DND-41 (cell line): ENCODE data around the gene CRACR2B.

Experiments
- ATAC-seq: fragments of 200-7000 bp; cut with Tn5 transposase; 3 replicates; pipeline ENCODE4 v1.9.1; 2021; ENCODE audit warnings: low read depth; ENCODE audit not compliant: insufficient read depth
- DNase-seq: peaks from one replicate; pipeline ENCODE4 v3.0.0-alpha.2; 2020
- H2AFZ ChIP-seq: 2 replicates; pipeline ENCODE4 v1.6.0; 2012; ENCODE audit warnings: low read depth, low read length
- H3K27ac ChIP-seq: 2 replicates; pipeline ENCODE4 v1.5.1; 2012; ENCODE audit warnings: low read length, inconsistent platforms
- H3K27me3 ChIP-seq: fragments of 200-600 bp; sonication (generic); 2 replicates; pipeline ENCODE4 v1.6.0; 2012; ENCODE audit warnings: low read length, mild to moderate bottlenecking, inconsistent platforms; ENCODE audit not compliant: insufficient read depth, poor library complexity
- H3K36me3 ChIP-seq: 2 replicates; pipeline ENCODE4 v1.5.1; 2012; ENCODE audit warnings: low read length, inconsistent platforms; ENCODE audit not compliant: insufficient read depth
- H3K4me1 ChIP-seq: 2 replicates; pipeline ENCODE4 v1.5.1; 2012; ENCODE audit warnings: mild to moderate bottlenecking, low read length; ENCODE audit not compliant: insufficient read depth
- H3K4me2 ChIP-seq: 2 replicates; pipeline ENCODE4 v1.6.0; 2012; ENCODE audit warnings: mild to moderate bottlenecking, moderate library complexity, low read length, inconsistent platforms; ENCODE audit not compliant: insufficient read depth
- H3K4me3 ChIP-seq, 2 experiments: fragments of 200-600 bp in 1 of 2; shearing (Covaris generic) in 1 of 2; 2 replicates each; pipeline ENCODE4 v1.5.1; 2012 to 2016; ENCODE audit warnings: inconsistent platforms in 2 of 2, low read length in 2 of 2, mild to moderate bottlenecking in 2 of 2, low read depth in 1 of 2, moderate library complexity in 1 of 2
- H3K79me2 ChIP-seq: 2 replicates; pipeline ENCODE4 v1.6.0; 2012; ENCODE audit warnings: low read length, inconsistent platforms; ENCODE audit not compliant: insufficient read depth
- H3K9ac ChIP-seq: 2 replicates; pipeline ENCODE4 v1.6.0; 2012; ENCODE audit warnings: low read depth, mild to moderate bottlenecking, inconsistent platforms, low read length, moderate library complexity
- H3K9me3 ChIP-seq: 2 replicates; pipeline ENCODE4 v1.5.1; 2012; ENCODE audit warnings: low read length, moderate library complexity, mild to moderate bottlenecking, inconsistent platforms; ENCODE audit not compliant: insufficient read depth, severe bottlenecking
- H4K20me1 ChIP-seq: 2 replicates; pipeline ENCODE4 v1.6.0; 2012; ENCODE audit warnings: low read length; ENCODE audit not compliant: insufficient read depth
- CTCF ChIP-seq: IDR thresholded peaks from 2 replicates; pipeline ENCODE4 v1.5.1; 2012; ENCODE audit warnings: borderline replicate concordance, low read length, moderate library complexity, mild to moderate bottlenecking; ENCODE audit not compliant: poor library complexity, severe bottlenecking; ENCODE audit errors: extremely low read depth
- EZH2 ChIP-seq: IDR thresholded peaks from 3 replicates; pipeline ENCODE4 v1.6.1; 2012; ENCODE audit warnings: borderline replicate concordance, low read depth, mild to moderate bottlenecking, moderate library complexity, low read length, inconsistent platforms; ENCODE audit not compliant: severe bottlenecking

The CRACR2B gene

GRCh38 chr11:866481-866880 lies 38.8 kb downstream of the CRACR2B start:
- peaks cover 19% of the 10 kb centered on the region for H4K20me1 ChIP-seq
- no peak for DNase-seq
- no peak overlapping the region for H3K4me2 ChIP-seq
- no peak overlapping the region for H3K4me3 ChIP-seq
- no peaks in the 10 kb centered on the region for H3K9me3 ChIP-seq
- H2AFZ ChIP-seq: no peak overlapping the region
- H3K27me3 ChIP-seq: no peaks in the 10 kb centered on the region
- H3K4me1 ChIP-seq: no peaks in the 10 kb centered on the region
- TF ChIP-seq EZH2 (no peak), CTCF (no peak)
- H3K9ac ChIP-seq: no peak overlapping the region
- no peaks in the 10 kb centered on the region for H3K79me2 ChIP-seq
- peaks cover 30% of the 10 kb centered on the region for H3K36me3 ChIP-seq
- H3K27ac ChIP-seq: no peak overlapping the region
- no peak for ATAC-seq

GRCh38 chr11:867856-868358 lies 40.2 kb downstream of the CRACR2B start:
- TF ChIP-seq CTCF (no peak), EZH2 (no peak)
- Histone ChIP-seq H3K9me3 (no peaks in the 10 kb centered on the region), H3K79me2 (no peaks in the 10 kb centered on the region), H2AFZ (no peak overlapping the region), H3K27ac (no peak overlapping the region), H3K4me2 (no peak overlapping the region), H3K4me3 (no peak overlapping the region), H4K20me1 (peaks cover 14% of the 10 kb centered on the region), H3K9ac (no peak overlapping the region), H3K36me3 (peaks cover 34% of the 10 kb centered on the region), H3K27me3 (no peaks in the 10 kb centered on the region), H3K4me1 (no peaks in the 10 kb centered on the region)
- DNase-seq (no peak), ATAC-seq (no peak)

GRCh38 chr11:868394-868793 lies 40.7 kb downstream of the CRACR2B start:
- Histone ChIP-seq H3K36me3 (peaks cover 34% of the 10 kb centered on the region), H3K27me3 (no peaks in the 10 kb centered on the region), H3K9ac (no peak overlapping the region), H3K79me2 (no peaks in the 10 kb centered on the region), H3K27ac (no peak overlapping the region), H3K4me2 (no peak overlapping the region), H4K20me1 (peaks cover 11% of the 10 kb centered on the region), H3K9me3 (no peaks in the 10 kb centered on the region), H2AFZ (no peak overlapping the region), H3K4me3 (no peak overlapping the region), H3K4me1 (no peaks in the 10 kb centered on the region)
- no peak for ATAC-seq
- DNase-seq: no peak
- TF ChIP-seq EZH2 (no peak), CTCF (no peak)

GRCh38 chr11:868802-869201 lies 41.1 kb downstream of the CRACR2B start:
- Histone ChIP-seq H3K9ac (no peak overlapping the region), H3K79me2 (no peaks in the 10 kb centered on the region), H3K4me2 (no peak overlapping the region), H2AFZ (no peak overlapping the region), H3K4me1 (no peaks in the 10 kb centered on the region), H3K4me3 (no peak overlapping the region), H3K36me3 (peaks cover 36% of the 10 kb centered on the region), H4K20me1 (peaks cover 9% of the 10 kb centered on the region), H3K27ac (no peak overlapping the region), H3K9me3 (no peaks in the 10 kb centered on the region), H3K27me3 (no peaks in the 10 kb centered on the region)
- TF ChIP-seq CTCF (no peak), EZH2 (no peak)
- no peak for DNase-seq
- ATAC-seq: no peak
